ENCODE measurements around the gene MBOAT2.

MBOAT2 gene

GRCh38 chr2:8877894-8878293 lies 125.6 kb downstream of the MBOAT2 start:
- no peak overlapping the region for H3K4me2 ChIP-seq (ENCODE audit: low read length)
- H2AFZ ChIP-seq (ENCODE audit: insufficient read depth, low read length, poor library complexity): no peak overlapping the region
- H4K8ac ChIP-seq (ENCODE audit: low read depth, low read length): no peak overlapping the region

GRCh38 chr2:8877332-8877731 lies 126.2 kb downstream of the MBOAT2 start:
- Histone ChIP-seq H3K18ac (ENCODE audit: low read length) (no peak overlapping the region), H3K9ac (ENCODE audit: low read length) (no peak overlapping the region), H2BK12ac (ENCODE audit: low read length) (no peak overlapping the region), H3K27me3 (ENCODE audit: insufficient read depth, low read length) (no peaks in the 10 kb centered on the region), H3K79me2 (ENCODE audit: control insufficient read depth, insufficient read depth, low read length, poor library complexity) (no peaks in the 10 kb centered on the region), H4K91ac (ENCODE audit: low read depth, low read length) (no peak overlapping the region), H3K36me3 (ENCODE audit: control insufficient read depth in 1 of 2, insufficient read depth in 2 of 2, low read length in 2 of 2) (peaks cover 2% of the 10 kb centered on the region in 2 experiments), H4K8ac (ENCODE audit: low read depth, low read length) (no peak overlapping the region), H3K4me1 (ENCODE audit: control insufficient read depth in 1 of 2, insufficient read depth in 2 of 2, low read length in 2 of 2) (no peaks in the 10 kb centered on the region), H3K23ac (ENCODE audit: low read length) (no peak overlapping the region), H2AFZ (ENCODE audit: insufficient read depth, low read length, poor library complexity) (no peak overlapping the region), H2BK5ac (ENCODE audit: low read depth, low read length, poor library complexity) (no peak overlapping the region), H3K4me3 (ENCODE audit: low read depth, low read length) (peak overlapping the region; percentile 39), H4K12ac (ENCODE audit: low read depth, low read length) (no peak overlapping the region), H2AK5ac (ENCODE audit: low read length) (no peak overlapping the region), H3K27ac (ENCODE audit: low read depth, low read length) (no peak overlapping the region), H3K79me1 (ENCODE audit: low read length) (no peaks in the 10 kb centered on the region), H2BK120ac (ENCODE audit: insufficient read depth, low read length, poor library complexity) (no peak overlapping the region), H3K4me2 (ENCODE audit: low read length) (no peak overlapping the region), H3K9me3 (ENCODE audit: insufficient read depth, low read depth, low read length) (no peaks in the 10 kb centered on the region), H3K14ac (ENCODE audit: low read length) (no peak overlapping the region), H3K4ac (ENCODE audit: low read depth, low read length) (no peak overlapping the region)
- no peak for DNase-seq
- WGBS (ENCODE audit: extremely low coverage, insufficient coverage, insufficient read length): no CpG with 5 or more reads among the region's 4 CpGs

More at GRCh38 chr2:8877894-8878293, 125.6 kb downstream of the MBOAT2 start:
- no peak overlapping the region for H3K18ac ChIP-seq (ENCODE audit: low read length)
- no peak overlapping the region for H3K4ac ChIP-seq (ENCODE audit: low read depth, low read length)
- H4K12ac ChIP-seq (ENCODE audit: low read depth, low read length): no peak overlapping the region
- no peak overlapping the region for H3K14ac ChIP-seq (ENCODE audit: low read length)
- no peak overlapping the region for H2AK5ac ChIP-seq (ENCODE audit: low read length)
- no CpG with 5 or more reads among the region's 4 CpGs for WGBS (ENCODE audit: extremely low coverage, insufficient coverage, insufficient read length)
- H3K79me1 ChIP-seq (ENCODE audit: low read length): no peaks in the 10 kb centered on the region
- no peak overlapping the region for H2BK5ac ChIP-seq (ENCODE audit: low read depth, low read length, poor library complexity)
- no peak overlapping the region for H3K27ac ChIP-seq (ENCODE audit: low read depth, low read length)
- no peak for DNase-seq
- H2BK120ac ChIP-seq (ENCODE audit: insufficient read depth, low read length, poor library complexity): no peak overlapping the region
- no peaks in the 10 kb centered on the region for H3K79me2 ChIP-seq (ENCODE audit: control insufficient read depth, insufficient read depth, low read length, poor library complexity)
- H3K23ac ChIP-seq (ENCODE audit: low read length): no peak overlapping the region
- no peak overlapping the region for H3K4me3 ChIP-seq (ENCODE audit: low read depth, low read length)
- H3K27me3 ChIP-seq (ENCODE audit: insufficient read depth, low read length): no peaks in the 10 kb centered on the region
- H3K9me3 ChIP-seq (ENCODE audit: insufficient read depth, low read depth, low read length): no peaks in the 10 kb centered on the region
- H3K36me3 ChIP-seq (ENCODE audit: control insufficient read depth in 1 of 2, insufficient read depth in 2 of 2, low read length in 2 of 2): peaks cover 2% of the 10 kb centered on the region in 2 experiments
- H2BK12ac ChIP-seq (ENCODE audit: low read length): no peak overlapping the region
- H4K91ac ChIP-seq (ENCODE audit: low read depth, low read length): no peak overlapping the region
- H3K9ac ChIP-seq (ENCODE audit: low read length): no peak overlapping the region
- H3K4me1 ChIP-seq (ENCODE audit: control insufficient read depth in 1 of 2, insufficient read depth in 2 of 2, low read length in 2 of 2): no peaks in the 10 kb centered on the region

- H3K4me2 ChIP-seq (ENCODE audit: low read length): no peak overlapping the region
- H2BK5ac ChIP-seq (ENCODE audit: low read depth, low read length, poor library complexity): no peak overlapping the region
- H3K9ac ChIP-seq (ENCODE audit: low read length): no peak overlapping the region
- no peak overlapping the region for H3K4me3 ChIP-seq (ENCODE audit: low read depth, low read length)
- H2BK120ac ChIP-seq (ENCODE audit: insufficient read depth, low read length, poor library complexity): no peak overlapping the region
- no peak overlapping the region for H3K27ac ChIP-seq (ENCODE audit: low read depth, low read length)
- H3K14ac ChIP-seq (ENCODE audit: low read length): no peak overlapping the region
- peaks cover 2% of the 10 kb centered on the region in 2 experiments for H3K36me3 ChIP-seq (ENCODE audit: control insufficient read depth in 1 of 2, insufficient read depth in 2 of 2, low read length in 2 of 2)
- no peak overlapping the region for H3K18ac ChIP-seq (ENCODE audit: low read length)
- DNase-seq: no peak
- no peaks in the 10 kb centered on the region for H3K27me3 ChIP-seq (ENCODE audit: insufficient read depth, low read length)
- no peak overlapping the region for H2AFZ ChIP-seq (ENCODE audit: insufficient read depth, low read length, poor library complexity)
- H3K79me1 ChIP-seq (ENCODE audit: low read length): no peaks in the 10 kb centered on the region
- H3K23ac ChIP-seq (ENCODE audit: low read length): no peak overlapping the region
- H2AK5ac ChIP-seq (ENCODE audit: low read length): no peak overlapping the region
- H4K8ac ChIP-seq (ENCODE audit: low read depth, low read length): no peak overlapping the region
- H3K79me2 ChIP-seq (ENCODE audit: control insufficient read depth, insufficient read depth, low read length, poor library complexity): no peaks in the 10 kb centered on the region
- H4K91ac ChIP-seq (ENCODE audit: low read depth, low read length): no peak overlapping the region
- H3K4me1 ChIP-seq (ENCODE audit: control insufficient read depth in 1 of 2, insufficient read depth in 2 of 2, low read length in 2 of 2): no peaks in the 10 kb centered on the region
- no peaks in the 10 kb centered on the region for H3K9me3 ChIP-seq (ENCODE audit: insufficient read depth, low read depth, low read length)
- H2BK12ac ChIP-seq (ENCODE audit: low read length): no peak overlapping the region
- no peak overlapping the region for H4K12ac ChIP-seq (ENCODE audit: low read depth, low read length)
- H3K4ac ChIP-seq (ENCODE audit: low read depth, low read length): no peak overlapping the region
Observed at GRCh38 chr2:8876628-8877027, 126.9 kb downstream of the MBOAT2 start.

- H3K9ac ChIP-seq (ENCODE audit: low read length): no peak overlapping the region
- no peak overlapping the region for H2BK120ac ChIP-seq (ENCODE audit: insufficient read depth, low read length, poor library complexity)
- H3K18ac ChIP-seq (ENCODE audit: low read length): no peak overlapping the region
- H3K36me3 ChIP-seq (ENCODE audit: control insufficient read depth in 1 of 2, insufficient read depth in 2 of 2, low read length in 2 of 2): peaks cover 1 to 2% of the 10 kb centered on the region in 2 experiments
- H3K9me3 ChIP-seq (ENCODE audit: insufficient read depth, low read depth, low read length): no peaks in the 10 kb centered on the region
- no CpG with 5 or more reads among the region's 11 CpGs for WGBS (ENCODE audit: extremely low coverage, insufficient coverage, insufficient read length)
- no peak overlapping the region for H2AK5ac ChIP-seq (ENCODE audit: low read length)
- no peak overlapping the region for H3K23ac ChIP-seq (ENCODE audit: low read length)
- no peak overlapping the region for H4K91ac ChIP-seq (ENCODE audit: low read depth, low read length)
- no peak overlapping the region for H4K12ac ChIP-seq (ENCODE audit: low read depth, low read length)
- no peak overlapping the region for H3K27ac ChIP-seq (ENCODE audit: low read depth, low read length)
- no peak overlapping the region for H3K4ac ChIP-seq (ENCODE audit: low read depth, low read length)
- H2AFZ ChIP-seq (ENCODE audit: insufficient read depth, low read length, poor library complexity): no peak overlapping the region
- H3K4me1 ChIP-seq (ENCODE audit: control insufficient read depth in 1 of 2, insufficient read depth in 2 of 2, low read length in 2 of 2): no peaks in the 10 kb centered on the region
- H3K4me2 ChIP-seq (ENCODE audit: low read length): no peak overlapping the region
- no peaks in the 10 kb centered on the region for H3K79me2 ChIP-seq (ENCODE audit: control insufficient read depth, insufficient read depth, low read length, poor library complexity)
- H4K8ac ChIP-seq (ENCODE audit: low read depth, low read length): no peak overlapping the region
- H2BK5ac ChIP-seq (ENCODE audit: low read depth, low read length, poor library complexity): no peak overlapping the region
- no peaks in the 10 kb centered on the region for H3K79me1 ChIP-seq (ENCODE audit: low read length)
- peak in 1 of 2 donors; percentile 67 for DNase-seq
- H2BK12ac ChIP-seq (ENCODE audit: low read length): no peak overlapping the region
- no peaks in the 10 kb centered on the region for H3K27me3 ChIP-seq (ENCODE audit: insufficient read depth, low read length)
- no peak overlapping the region for H3K4me3 ChIP-seq (ENCODE audit: low read depth, low read length)
- no peak overlapping the region for H3K14ac ChIP-seq (ENCODE audit: low read length)
Observed at GRCh38 chr2:8872821-8873432, 130.6 kb downstream of the MBOAT2 start.
